Right lung (tissue), 5 donors: Measurements from ENCODE around the gene SERGEF. TPM values are rescaled to one million over a fixed set of nuclear protein-coding genes. Genes with fewer than 3 reads are reported as not detected.

Experiments used
- DNase-seq, 2 donors: peaks; one replicate each; pipeline ENCODE4 v3.0.0-alpha.2; 2013
- polyA plus RNA-seq, 5 donors: library from polyadenylated mRNA; unstranded; fragments of 120-200 nt; gene quantifications; one replicate each; pipeline versions ENCODE4 v1.2.1 to v1.2.3, GENCODE V29; 2013; ENCODE audit warnings: inconsistent platforms in 1 of 5, low replicate concordance in 1 of 5; ENCODE audit not compliant: insufficient read length in 5 of 5, insufficient read depth in 1 of 5

SERGEF gene
- polyA plus RNA-seq, 5 donors, result 16.1 to 20.6 (median 17.9) TPM

DNA sequence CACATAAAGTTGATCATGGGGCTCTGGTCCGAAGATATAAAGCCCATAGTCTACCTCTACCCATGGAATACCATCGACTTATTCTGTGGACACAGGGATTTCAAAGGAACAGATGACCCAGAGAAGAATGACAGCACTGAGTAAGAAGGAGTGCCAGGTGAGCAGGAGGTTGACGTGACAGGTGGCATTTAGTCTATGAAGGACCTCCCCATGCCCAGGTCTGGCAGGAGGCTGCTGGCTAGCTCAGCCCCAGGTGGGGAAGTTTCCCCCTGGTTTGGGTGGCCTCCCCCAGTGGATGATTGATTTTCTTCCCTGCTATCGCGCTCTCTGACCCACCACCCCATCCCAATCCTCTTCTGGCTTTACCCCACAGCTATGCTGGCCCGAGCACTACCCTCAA lies 239.2 kb downstream of the SERGEF start:
- DNase-seq, result no peak

DNA sequence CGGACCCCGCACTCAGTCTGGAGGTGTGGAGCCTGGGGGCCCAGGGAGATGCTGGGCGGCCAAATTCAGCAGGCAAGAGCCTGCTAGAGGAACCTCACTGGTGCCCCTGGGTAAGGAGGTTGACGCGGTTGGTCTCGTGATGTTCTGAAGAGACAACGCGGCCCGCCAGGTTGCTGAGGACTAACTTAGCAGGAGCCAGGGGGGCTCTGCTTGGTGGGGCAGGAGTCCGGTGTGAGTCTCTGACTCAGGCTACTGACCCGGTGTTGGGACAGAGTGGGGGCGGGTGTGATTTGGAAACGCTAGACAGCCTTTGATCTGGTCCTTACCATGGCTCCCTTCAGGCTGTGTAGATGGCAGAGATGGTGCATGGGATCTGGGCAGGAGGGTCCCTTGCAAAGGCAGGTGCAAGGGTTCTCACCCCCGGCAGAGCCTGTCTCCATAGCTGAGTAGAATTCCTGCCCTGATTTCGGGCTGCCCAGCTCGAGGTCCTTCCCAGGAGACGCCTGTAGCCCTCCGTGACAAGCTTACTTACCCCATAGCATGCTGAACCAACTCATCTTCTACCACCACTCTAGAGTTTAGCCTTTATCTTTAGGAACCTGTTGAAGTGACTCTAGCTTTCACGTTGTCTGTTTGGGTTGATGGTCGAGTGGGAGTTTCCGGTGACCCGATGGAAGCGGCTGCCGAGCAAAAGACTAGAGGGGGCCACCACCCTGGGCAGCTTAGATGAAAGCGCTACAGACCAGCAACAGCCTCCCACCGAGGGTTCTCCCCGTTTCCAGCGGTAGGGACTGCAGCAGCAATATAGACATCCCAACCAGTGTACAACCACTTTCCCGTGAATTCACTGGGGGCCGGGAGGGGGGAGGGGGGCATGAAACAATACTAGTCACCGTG lies 239.9 kb downstream of the SERGEF start:
- DNase-seq, result no peak

DNA sequence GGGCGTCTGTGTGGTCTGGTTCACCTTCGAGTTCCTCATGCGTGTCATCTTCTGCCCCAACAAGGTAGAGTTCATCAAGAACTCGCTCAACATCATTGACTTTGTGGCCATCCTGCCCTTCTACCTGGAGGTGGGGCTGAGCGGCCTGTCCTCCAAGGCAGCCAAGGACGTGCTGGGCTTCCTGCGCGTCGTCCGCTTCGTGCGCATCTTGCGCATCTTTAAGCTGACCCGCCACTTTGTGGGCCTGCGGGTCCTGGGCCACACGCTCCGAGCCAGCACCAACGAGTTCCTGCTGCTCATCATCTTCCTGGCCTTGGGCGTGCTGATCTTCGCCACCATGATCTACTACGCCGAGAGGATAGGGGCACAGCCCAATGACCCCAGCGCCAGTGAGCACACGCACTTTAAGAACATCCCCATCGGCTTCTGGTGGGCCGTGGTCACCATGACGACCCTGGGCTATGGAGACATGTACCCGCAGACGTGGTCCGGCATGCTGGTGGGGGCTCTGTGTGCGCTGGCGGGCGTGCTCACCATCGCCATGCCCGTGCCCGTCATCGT lies 240.9 kb downstream of the SERGEF start:
- DNase-seq, result no peak

GRCh38 chr11:17771415-17771814 lies 241.4 kb downstream of the SERGEF start:
- DNase-seq, result no peak

DNA sequence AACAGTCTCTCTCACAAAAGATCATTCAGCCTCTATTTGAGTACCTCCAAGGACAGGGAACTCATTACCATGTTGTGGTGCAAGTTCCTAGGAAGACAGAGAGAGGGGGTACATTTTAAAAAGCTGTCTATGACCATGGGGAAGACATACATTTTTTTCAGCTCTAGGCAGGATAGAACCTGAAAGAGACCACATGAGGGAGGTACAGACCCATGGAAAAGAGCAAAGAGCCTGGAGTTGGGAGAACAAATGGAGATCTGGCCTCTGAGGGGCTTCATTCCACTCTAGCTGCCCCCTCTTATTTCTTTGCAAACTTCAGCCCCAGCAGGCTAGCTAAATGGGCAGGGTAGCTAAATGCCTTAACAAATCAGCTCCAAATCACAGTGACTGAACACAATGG lies 241.9 kb downstream of the SERGEF start:
- no peak for DNase-seq

DNA sequence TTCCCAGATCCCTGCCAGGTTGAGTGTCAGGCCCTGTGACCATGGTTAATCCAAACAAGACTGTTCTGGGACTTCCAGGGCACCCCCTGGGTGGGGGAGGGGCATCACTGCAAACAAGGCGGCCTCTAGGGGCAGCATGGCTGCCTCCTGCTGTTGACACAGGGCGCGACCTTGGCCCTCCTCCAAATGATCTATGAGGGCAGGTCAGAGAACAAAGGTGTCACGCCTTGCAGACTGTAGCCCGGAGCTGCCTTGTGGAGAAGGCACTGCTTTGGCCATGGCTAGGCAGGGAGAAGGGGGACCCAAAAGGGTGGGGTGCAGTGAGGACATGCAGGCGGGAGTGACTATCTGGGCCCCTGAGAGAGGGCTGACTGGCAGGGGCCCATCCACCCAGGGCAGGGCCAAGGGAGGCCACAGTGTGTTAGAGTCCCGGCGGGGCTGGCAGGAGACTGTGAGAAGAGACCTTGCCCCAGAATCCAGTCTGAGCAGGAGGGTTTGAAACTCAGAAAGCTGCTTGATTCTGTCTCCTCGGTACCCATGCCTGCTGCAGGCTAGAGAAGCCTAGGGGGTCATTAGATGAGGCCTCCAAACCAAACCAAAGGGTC lies 242.7 kb downstream of the SERGEF start:
- DNase-seq, result no peak

DNA sequence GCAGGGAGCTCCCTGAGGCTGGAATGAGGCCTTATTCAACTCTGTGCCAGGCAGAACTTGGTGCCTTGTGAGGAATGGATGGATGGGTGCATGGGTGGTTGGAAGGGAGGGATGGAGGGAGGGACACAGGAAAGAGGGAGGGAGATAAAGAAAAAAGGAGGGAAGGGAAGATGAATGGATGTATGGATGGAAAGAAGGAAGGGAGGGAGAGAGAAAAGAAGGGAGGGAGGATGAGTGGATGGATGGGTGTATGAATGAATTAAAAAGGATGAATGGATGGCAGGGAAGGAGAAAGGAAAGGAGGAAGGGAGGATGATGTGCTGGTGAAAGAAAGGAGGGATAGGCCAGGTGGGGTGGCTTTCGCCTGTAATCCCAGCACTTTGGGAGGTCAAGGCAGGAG lies 243.6 kb downstream of the SERGEF start:
- DNase-seq, result no peak

- no peak for DNase-seq
These were observed 244.3 kb downstream of the SERGEF start for GRCh38 chr11:17768547-17768946.

DNA sequence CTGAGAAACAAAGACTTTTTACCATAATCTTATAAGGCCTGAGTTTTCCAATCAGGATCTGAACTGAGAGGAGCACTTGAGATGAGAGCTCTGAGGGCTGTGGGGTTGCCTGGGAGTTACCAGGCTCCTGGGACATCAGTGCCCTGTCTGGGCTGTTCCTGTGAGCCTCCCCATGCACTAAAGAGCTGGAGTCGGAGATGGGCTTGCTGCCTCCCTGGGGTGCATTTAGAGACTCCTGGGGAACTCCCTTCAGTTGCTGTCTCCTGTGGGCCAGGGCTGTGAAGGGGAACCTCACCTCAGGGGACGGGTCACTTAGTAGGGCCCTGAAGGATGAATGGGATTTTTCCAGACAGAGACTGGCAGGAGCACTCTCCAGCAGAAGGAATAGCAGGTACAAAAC lies 244.9 kb downstream of the SERGEF start:
- no peak for DNase-seq

DNA sequence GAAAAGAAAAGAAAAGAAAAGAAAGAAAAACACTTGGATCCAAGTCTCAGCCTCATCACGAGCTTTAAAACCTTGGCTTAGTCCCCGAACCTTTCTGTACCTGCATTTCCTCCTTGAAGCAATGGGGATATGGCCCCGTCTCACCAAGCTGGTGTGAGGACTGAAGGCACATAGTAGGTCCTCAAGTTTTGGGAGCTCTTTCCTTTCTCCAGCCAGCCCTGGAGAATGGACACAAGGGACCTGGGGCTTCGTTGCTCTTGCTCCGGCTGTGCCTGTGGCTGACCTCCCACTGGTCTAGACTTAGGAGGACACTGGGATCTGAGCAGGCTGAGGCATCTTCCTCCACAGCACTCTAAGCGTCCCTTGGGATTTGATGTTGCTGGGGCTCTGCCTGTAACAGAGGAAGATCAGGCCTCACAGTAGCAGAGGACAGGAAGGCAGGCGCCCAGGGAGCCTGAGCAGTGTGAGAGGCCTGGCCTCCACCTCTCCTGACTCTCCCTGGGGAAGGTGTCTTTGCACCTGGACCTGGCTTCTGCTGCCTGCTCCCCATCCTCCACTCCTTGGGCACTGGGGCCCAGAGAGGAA lies 245.5 kb downstream of the SERGEF start:
- DNase-seq, result no peak

DNA sequence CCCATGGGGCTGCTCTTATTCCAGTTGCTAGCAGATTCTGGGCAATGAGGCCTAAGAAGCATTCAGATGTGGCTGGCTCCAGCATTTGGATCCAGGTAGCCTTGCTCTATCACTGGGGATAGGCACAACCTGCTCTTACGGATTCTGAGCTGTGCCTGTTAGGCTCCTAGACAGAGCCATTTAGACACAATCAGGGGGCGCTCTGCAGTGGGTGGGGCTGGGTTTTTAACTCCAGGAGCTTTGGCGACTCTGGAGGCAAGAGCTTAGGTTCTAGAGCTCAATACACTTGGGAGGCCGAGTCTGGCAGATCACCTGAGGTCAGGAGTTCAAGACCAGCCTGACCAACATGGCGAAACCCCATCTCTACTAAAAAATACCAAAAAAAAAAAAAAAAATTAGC lies 246.3 kb downstream of the SERGEF start:
- DNase-seq, result no peak

DNA sequence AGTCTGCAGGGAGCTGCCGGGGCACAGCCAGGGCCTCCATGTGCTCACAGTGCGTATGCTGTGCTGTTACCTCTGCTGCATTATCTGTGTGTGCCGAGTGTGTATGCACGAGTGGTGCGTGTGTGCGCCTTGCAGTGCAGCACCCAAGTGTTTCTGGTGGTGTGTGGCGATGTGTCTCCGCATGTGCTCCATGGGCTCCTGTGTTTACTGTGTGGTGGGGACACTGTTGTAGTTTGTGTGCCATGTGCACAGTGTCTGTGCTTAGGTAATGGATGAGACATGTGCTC lies 246.8 kb downstream of the SERGEF start:
- no peak for DNase-seq

- no peak for DNase-seq
These were observed 247.3 kb downstream of the SERGEF start for GRCh38 chr11:17765356-17766072.

DNA sequence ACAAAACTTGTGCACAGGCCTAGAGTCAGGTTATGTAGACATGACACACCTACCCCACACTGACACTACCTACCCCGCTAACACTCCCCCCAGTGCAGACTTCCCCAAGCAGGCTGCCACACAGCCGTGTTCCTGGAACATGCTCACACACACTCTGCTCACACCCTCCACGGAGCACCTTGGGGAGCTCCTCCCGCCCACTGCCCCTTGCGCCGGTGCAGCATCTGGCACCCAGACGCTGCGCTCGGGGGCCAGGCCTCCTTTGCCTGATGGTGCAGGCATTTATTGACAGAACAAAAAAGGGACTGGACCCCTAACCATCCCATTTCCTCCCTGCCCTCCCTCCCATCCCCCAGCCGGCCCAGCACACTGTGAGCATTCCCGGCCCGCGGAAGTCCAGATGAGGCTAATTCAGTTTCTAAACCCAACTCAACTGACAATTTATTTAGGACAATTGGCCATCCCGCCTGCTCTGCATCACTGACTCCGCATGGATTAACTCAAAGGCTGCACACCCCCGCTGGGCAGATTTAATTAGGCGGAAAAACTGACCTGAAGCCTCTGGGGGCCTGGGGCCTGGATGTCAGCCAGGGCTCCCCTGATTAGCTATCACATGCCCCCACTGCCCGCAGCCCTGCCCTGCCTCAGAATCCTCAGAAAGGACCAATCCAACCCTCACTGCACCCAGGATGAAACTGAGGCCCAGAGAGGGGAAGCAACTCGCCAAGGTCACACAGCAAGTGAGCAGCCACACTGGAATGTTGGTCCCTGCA lies 248.2 kb downstream of the SERGEF start:
- DNase-seq, result no peak

- DNase-seq, result no peak
These were observed 249.1 kb downstream of the SERGEF start for GRCh38 chr11:17763703-17764102.

DNA sequence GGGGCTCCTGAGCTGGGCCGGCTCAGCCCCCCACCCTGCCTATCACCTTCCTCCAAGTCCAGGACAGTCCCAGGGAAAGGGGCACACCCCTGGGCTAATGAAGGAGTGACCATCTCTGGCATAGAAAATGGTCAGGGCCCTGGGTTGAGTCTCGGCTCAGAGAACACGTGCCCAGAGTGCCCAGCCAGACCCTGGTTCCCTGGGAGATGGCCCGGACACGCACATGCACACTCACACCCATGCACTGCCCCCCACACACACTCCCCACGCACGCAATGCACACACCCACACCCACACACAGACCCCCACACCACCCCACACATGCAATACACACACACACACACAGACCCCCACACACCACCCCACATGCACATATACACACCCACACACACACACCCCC lies 249.6 kb downstream of the SERGEF start:
- no peak for DNase-seq

DNA sequence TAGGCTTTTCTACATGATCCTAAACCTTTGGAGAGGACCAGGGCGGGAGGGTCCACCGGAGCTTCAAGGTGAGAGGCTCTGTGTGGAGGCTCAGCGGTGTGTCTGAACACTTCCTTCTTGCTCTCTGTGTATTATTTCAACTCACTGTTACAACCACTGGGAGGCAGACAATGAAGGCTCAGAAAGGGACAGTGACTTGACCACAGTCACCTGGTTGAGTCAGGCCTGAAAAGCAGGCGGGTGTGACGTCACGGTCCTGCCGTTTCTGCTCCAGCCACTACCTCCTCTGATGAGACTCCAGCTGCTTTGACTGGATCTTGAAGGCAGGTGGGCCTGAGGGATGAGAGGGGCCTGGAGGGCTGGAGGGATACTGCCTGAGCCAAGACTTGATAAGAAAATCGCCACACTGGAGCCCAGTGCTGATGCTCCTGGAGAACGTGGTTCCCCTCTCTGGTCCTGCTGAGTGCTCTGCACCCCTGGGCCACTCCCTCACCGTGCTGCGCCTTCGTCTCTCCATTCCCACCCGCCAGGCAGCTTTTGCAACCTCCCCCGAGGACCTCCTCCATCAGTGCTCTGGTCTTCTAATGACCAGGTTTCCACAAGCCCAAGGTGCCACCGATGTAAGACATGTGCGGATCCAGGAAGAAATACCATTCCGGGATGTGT lies 250.4 kb downstream of the SERGEF start:
- no peak for DNase-seq

DNA sequence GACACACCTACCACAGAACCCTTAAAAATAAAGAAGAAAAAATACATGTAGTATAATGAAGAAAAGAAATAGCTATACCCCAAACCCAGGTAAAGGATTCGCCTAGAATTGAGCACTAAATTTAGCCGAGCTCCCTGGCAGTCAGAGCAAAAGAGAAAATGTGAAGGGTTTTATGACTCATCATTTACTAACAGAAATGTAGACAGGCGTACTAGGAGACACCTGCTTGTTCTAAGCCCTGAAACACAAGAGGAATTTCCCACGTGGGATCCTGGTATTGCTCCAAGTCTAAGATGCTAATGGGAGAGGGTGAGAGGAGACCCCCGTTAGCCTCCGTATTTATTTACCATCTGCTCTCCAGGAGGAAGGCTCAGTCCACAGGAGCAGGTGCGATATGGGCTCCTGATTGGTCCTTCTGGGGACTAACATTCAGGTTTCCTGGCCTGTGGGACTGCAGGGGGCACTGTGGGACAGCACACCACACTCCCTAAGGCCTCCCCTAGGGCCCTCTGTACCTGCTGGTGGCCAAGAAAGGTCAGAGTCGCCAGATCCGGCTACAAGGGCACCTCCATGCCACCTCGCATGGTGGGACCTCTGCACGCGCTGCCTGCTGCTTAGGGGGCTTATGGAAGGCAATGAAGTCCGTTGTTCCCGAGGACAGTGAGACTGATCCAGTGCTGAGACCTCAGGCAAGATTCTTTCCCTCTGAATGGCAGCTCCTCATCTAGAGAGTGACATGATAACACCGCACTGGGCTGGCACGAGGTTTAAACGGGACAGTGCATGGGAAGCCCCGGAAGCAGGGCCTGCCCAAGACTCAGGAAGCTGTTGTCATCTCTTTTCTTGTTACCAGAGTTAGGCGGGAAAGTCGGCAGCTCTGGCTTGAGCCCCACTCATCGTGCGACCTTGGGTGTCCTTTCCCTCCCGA lies 252.5 kb downstream of the SERGEF start:
- peak; percentile 9 to 12 for DNase-seq

DNA sequence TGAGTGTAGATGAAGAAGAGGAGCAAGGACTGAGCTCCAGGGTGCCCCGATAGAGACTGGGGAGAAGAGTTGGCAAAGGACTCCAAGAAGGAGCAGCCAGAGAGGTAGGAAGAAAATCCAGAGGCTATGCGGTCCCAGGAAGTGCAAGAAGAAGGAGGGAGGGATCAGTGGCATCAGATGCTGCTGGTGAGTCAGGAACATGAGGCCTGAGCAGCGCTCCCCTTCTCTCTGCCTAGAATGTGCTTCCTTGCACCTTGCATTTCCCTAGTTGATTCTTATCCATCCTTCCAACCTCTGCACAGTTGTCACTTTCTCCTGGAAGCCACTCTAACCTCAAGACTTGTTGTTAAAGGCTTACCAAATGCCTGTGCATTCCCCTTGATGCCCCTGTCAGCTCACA lies 257.0 kb downstream of the SERGEF start:
- no peak for DNase-seq

GRCh38 chr11:17753641-17754040 lies 259.2 kb downstream of the SERGEF start:
- DNase-seq, result no peak
